Measurements from ENCODE around the gene PAPSS1.
"Not testable (repeated sequence)": the region's sequence is repeated elsewhere in the genome, so short reads cannot be mapped to it uniquely, and the experiment has no call there.

- not testable (repeated sequence) for TF ChIP-seq JUN (IDR thresholded peaks at IDR 0.05; ENCODE audit: borderline replicate concordance, insufficient read depth, insufficient read length, low read depth); MAX (IDR thresholded peaks at IDR 0.05; ENCODE audit: insufficient read depth, insufficient read length); EZH2 (IDR thresholded peaks at IDR 0.05; ENCODE audit: borderline replicate concordance, low read depth, low read length, severe bottlenecking); POLR2A (IDR thresholded peaks at IDR 0.05; ENCODE audit: low read depth, low read length); MYC (IDR thresholded peaks at IDR 0.05; ENCODE audit: low read depth, low read length); POLR2AphosphoS5 (IDR thresholded peaks at IDR 0.05; ENCODE audit: insufficient read depth, low read depth, low read length); FOS (IDR thresholded peaks at IDR 0.05; ENCODE audit: borderline replicate concordance, insufficient read depth, low read length); GATA2 (IDR thresholded peaks at IDR 0.05; ENCODE audit: insufficient read depth, insufficient read length, low read depth, low read length)
- TF ChIP-seq, protein P1, sequence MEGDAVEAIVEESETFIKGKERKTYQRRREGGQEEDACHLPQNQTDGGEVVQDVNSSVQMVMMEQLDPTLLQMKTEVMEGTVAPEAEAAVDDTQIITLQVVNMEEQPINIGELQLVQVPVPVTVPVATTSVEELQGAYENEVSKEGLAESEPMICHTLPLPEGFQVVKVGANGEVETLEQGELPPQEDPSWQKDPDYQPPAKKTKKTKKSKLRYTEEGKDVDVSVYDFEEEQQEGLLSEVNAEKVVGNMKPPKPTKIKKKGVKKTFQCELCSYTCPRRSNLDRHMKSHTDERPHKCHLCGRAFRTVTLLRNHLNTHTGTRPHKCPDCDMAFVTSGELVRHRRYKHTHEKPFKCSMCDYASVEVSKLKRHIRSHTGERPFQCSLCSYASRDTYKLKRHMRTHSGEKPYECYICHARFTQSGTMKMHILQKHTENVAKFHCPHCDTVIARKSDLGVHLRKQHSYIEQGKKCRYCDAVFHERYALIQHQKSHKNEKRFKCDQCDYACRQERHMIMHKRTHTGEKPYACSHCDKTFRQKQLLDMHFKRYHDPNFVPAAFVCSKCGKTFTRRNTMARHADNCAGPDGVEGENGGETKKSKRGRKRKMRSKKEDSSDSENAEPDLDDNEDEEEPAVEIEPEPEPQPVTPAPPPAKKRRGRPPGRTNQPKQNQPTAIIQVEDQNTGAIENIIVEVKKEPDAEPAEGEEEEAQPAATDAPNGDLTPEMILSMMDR (IDR thresholded peaks at IDR 0.05; ENCODE audit: extremely low read depth in 1 of 2, insufficient read depth in 1 of 2, low read depth in 1 of 2, low read length in 2 of 2): not testable (repeated sequence)
Observed at GRCh38 chr4:107726131-107726925, 6.3 kb upstream of the PAPSS1 start.
